Mesenchymal stem cell (in vitro differentiated cells and primary cell): Measurements from ENCODE around the gene TK2. TPM values are rescaled to one million over a fixed set of nuclear protein-coding genes. Genes with fewer than 3 reads are reported as not detected.

Experiments used
- DNase-seq: peaks from one replicate; pipeline ENCODE4 v3.0.0-alpha.2; 2013
- H2AFZ ChIP-seq: one replicate; pipeline ENCODE4 v1.6.1; 2013; ENCODE audit warnings: low read depth, mild to moderate bottlenecking, control low read depth, inconsistent platforms, low read length, moderate library complexity
- H2AK5ac ChIP-seq: 2 replicates; pipeline ENCODE4 v1.6.1; 2013; ENCODE audit warnings: low read length, moderate library complexity, mild to moderate bottlenecking, inconsistent platforms; ENCODE audit not compliant: severe bottlenecking
- H2BK120ac ChIP-seq: one replicate; pipeline ENCODE4 v1.6.1; 2013; ENCODE audit warnings: low read depth, mild to moderate bottlenecking, inconsistent platforms, low read length, moderate library complexity
- H2BK12ac ChIP-seq, 2 experiments: one replicate each; pipeline ENCODE4 v1.6.1; 2013; ENCODE audit warnings: inconsistent platforms in 2 of 2, low read length in 2 of 2, mild to moderate bottlenecking in 2 of 2, moderate library complexity in 2 of 2, control low read depth in 1 of 2
- H2BK15ac ChIP-seq: one replicate; pipeline ENCODE4 v1.6.1; 2013; ENCODE audit warnings: mild to moderate bottlenecking, low read depth, inconsistent platforms; ENCODE audit not compliant: poor library complexity, severe bottlenecking
- H2BK5ac ChIP-seq: 2 replicates; pipeline ENCODE4 v1.6.1; 2013; ENCODE audit warnings: low read depth, mild to moderate bottlenecking, low read length, control low read depth, inconsistent platforms; ENCODE audit not compliant: poor library complexity, severe bottlenecking
- H3K14ac ChIP-seq, 2 experiments: one replicate each; pipeline ENCODE4 v1.6.1; 2013; ENCODE audit warnings: inconsistent platforms in 2 of 2, low read length in 2 of 2, control low read depth in 1 of 2, mild to moderate bottlenecking in 1 of 2, moderate library complexity in 1 of 2
- H3K18ac ChIP-seq, 2 experiments: one replicate each; pipeline ENCODE4 v1.6.1; 2013; ENCODE audit warnings: inconsistent platforms in 2 of 2, low read length in 2 of 2, control low read depth in 1 of 2, low read depth in 1 of 2, mild to moderate bottlenecking in 1 of 2
- H3K23ac ChIP-seq, 2 experiments: one replicate each; pipeline ENCODE4 v1.6.1; 2013; ENCODE audit warnings: inconsistent platforms in 2 of 2, low read length in 2 of 2, mild to moderate bottlenecking in 2 of 2, moderate library complexity in 2 of 2, control low read depth in 1 of 2
- H3K27ac ChIP-seq: 2 replicates; pipeline ENCODE4 v1.5.1; 2013; ENCODE audit warnings: mild to moderate bottlenecking, moderate library complexity, low read length, control low read depth, inconsistent platforms; ENCODE audit not compliant: poor library complexity, severe bottlenecking
- H3K27me3 ChIP-seq, 2 experiments: 2 replicates each; pipeline versions ENCODE4 v1.6.1 to v1.7.0; 2013; ENCODE audit warnings: low read length in 2 of 2, mild to moderate bottlenecking in 2 of 2, moderate library complexity in 2 of 2, control low read depth in 1 of 2, inconsistent platforms in 1 of 2; ENCODE audit not compliant: control insufficient read depth in 1 of 2, insufficient read depth in 1 of 2
- H3K36me3 ChIP-seq, 2 experiments: 2 replicates each; pipeline versions ENCODE4 v1.6.1 to v1.7.0; 2013; ENCODE audit warnings: low read length in 2 of 2, control low read depth in 1 of 2, inconsistent platforms in 1 of 2, low read depth in 1 of 2, mild to moderate bottlenecking in 1 of 2; ENCODE audit not compliant: insufficient read depth in 2 of 2, control insufficient read depth in 1 of 2
- H3K4ac ChIP-seq, 2 experiments: one replicate each; pipeline ENCODE4 v1.6.1; 2013; ENCODE audit warnings: inconsistent platforms in 2 of 2, low read length in 2 of 2, mild to moderate bottlenecking in 2 of 2, moderate library complexity in 2 of 2, control low read depth in 1 of 2, low read depth in 1 of 2
- H3K4me1 ChIP-seq: 2 replicates; pipeline ENCODE4 v1.6.1; 2013; ENCODE audit warnings: low read depth, low read length, control low read depth; ENCODE audit not compliant: control insufficient read depth, insufficient read depth
- H3K4me2 ChIP-seq: 2 replicates; pipeline ENCODE4 v1.6.1; 2013; ENCODE audit warnings: low read length, mild to moderate bottlenecking, inconsistent platforms; ENCODE audit not compliant: poor library complexity, severe bottlenecking
- H3K4me3 ChIP-seq, 2 experiments: 2 replicates each; pipeline versions ENCODE4 v1.5.1 to v1.7.0; 2013; ENCODE audit warnings: low read length in 2 of 2, mild to moderate bottlenecking in 2 of 2, control low read depth in 1 of 2, low read depth in 1 of 2; ENCODE audit not compliant: insufficient read depth in 1 of 2
- H3K79me1 ChIP-seq: replicated peaks from 2 replicates; pipeline ENCODE4 v1.6.1; 2013; ENCODE audit warnings: mild to moderate bottlenecking, control low read depth, low read length, inconsistent platforms; ENCODE audit not compliant: poor library complexity, severe bottlenecking
- H3K9ac ChIP-seq: 2 replicates; pipeline ENCODE4 v1.7.0; 2013; ENCODE audit warnings: mild to moderate bottlenecking, low read length, moderate library complexity
- H3K9me3 ChIP-seq: 2 replicates; pipeline ENCODE4 v1.7.0; 2013; ENCODE audit warnings: mild to moderate bottlenecking, low read length; ENCODE audit not compliant: control insufficient read depth
- H4K8ac ChIP-seq: one replicate; pipeline ENCODE4 v1.6.1; 2013; ENCODE audit warnings: inconsistent platforms, mild to moderate bottlenecking, low read length, moderate library complexity
- H4K91ac ChIP-seq: one replicate; pipeline ENCODE4 v1.6.1; 2013; ENCODE audit warnings: mild to moderate bottlenecking, low read length, inconsistent platforms
- WGBS: methylation state at CpG from one replicate; pipeline ENCODE4 v1.1.7; 2013; ENCODE audit warnings: mixed read lengths; 5-methylcytosine and 5-hydroxymethylcytosine counted together
- small RNA-seq: library from polyadenylated mRNA; stranded (forward); fragments of <200 nt; extraction: miRNeasy Mini kit (QIAGEN cat#:217004); gene quantifications from one replicate; pipeline ENCODE3, GENCODE V24; 2013; ENCODE audit warnings: low read depth

The TK2 gene

GRCh38 chr16:66458292-66458691 lies 91.6 kb downstream of the TK2 start:
- Histone ChIP-seq H3K4me1 (peaks cover 4% of the 10 kb centered on the region), H3K23ac (no peak overlapping the region), H2BK12ac (no peak overlapping the region), H3K4me2 (no peak overlapping the region), H2AFZ (no peak overlapping the region), H2BK120ac (no peak overlapping the region), H3K9me3 (no peaks in the 10 kb centered on the region), H2BK5ac (no peak overlapping the region), H2BK15ac (no peak overlapping the region), H3K4me3 (no peak overlapping the region), H4K91ac (no peak overlapping the region), H4K8ac (no peak overlapping the region), H3K79me1 (no peaks in the 10 kb centered on the region), H3K14ac (no peak overlapping the region), H3K18ac (no peak overlapping the region), H3K27ac (no peak overlapping the region), H3K36me3 (peaks cover 0 to 7% of the 10 kb centered on the region in 2 experiments), H3K27me3 (peaks cover 22 to 29% of the 10 kb centered on the region in 2 experiments), H2AK5ac (no peak overlapping the region), H3K4ac (no peak overlapping the region), H3K9ac (no peak overlapping the region)
- no peak for DNase-seq
- WGBS: 92% methylated on average over 5 of the region's 5 CpGs

Small RNAs within 50 kb of the gene (small RNA-seq; reads per million reads assigned to genes)
- not detected for gene CKLF-CMTM1
